ENCODE data around the gene MISP.

The MISP gene

GRCh38 chr19:746208-746819, 4.6 kb upstream of the MISP start:
- no peak for DNase-seq
- TF ChIP-seq GATA1 (IDR thresholded peaks at IDR 0.05; ENCODE audit: low read depth, low read length) (no peak), POLR2A (IDR thresholded peaks at IDR 0.05; ENCODE audit: low read length) (no peak)

- DNase-seq = no peak
- TF ChIP-seq GATA1 (IDR thresholded peaks at IDR 0.05; ENCODE audit: low read depth, low read length) = no peak
- no peak for TF ChIP-seq POLR2A (IDR thresholded peaks at IDR 0.05; ENCODE audit: low read length)
Measured at GRCh38 chr19:746956-747355, 4.0 kb upstream of the MISP start.

- no peak for DNase-seq
- TF ChIP-seq POLR2A (IDR thresholded peaks at IDR 0.05; ENCODE audit: low read length) = no peak
- TF ChIP-seq GATA1 (IDR thresholded peaks at IDR 0.05; ENCODE audit: low read depth, low read length) = no peak
Measured at GRCh38 chr19:747432-748273, 3.3 kb upstream of the MISP start.

- no peak for TF ChIP-seq GATA1 (IDR thresholded peaks at IDR 0.05; ENCODE audit: low read depth, low read length)
- TF ChIP-seq POLR2A (IDR thresholded peaks at IDR 0.05; ENCODE audit: low read length) = no peak
- no peak for DNase-seq
Measured at GRCh38 chr19:748274-748598, 2.7 kb upstream of the MISP start.

GRCh38 chr19:749811-750210, 1.1 kb upstream of the MISP start:
- no peak for TF ChIP-seq GATA1 (IDR thresholded peaks at IDR 0.05; ENCODE audit: low read depth, low read length)
- TF ChIP-seq POLR2A (IDR thresholded peaks at IDR 0.05; ENCODE audit: low read length) = no peak
- no peak for DNase-seq

GRCh38 chr19:751501-752341, 809 bp downstream of the MISP start:
- TF ChIP-seq GATA1 (IDR thresholded peaks at IDR 0.05; ENCODE audit: low read depth, low read length) (no peak), POLR2A (IDR thresholded peaks at IDR 0.05; ENCODE audit: low read length) (no peak)
- DNase-seq = no peak

- no peak for TF ChIP-seq POLR2A (IDR thresholded peaks at IDR 0.05; ENCODE audit: low read length)
- TF ChIP-seq GATA1 (IDR thresholded peaks at IDR 0.05; ENCODE audit: low read depth, low read length) = no peak
- no peak for DNase-seq
Measured at GRCh38 chr19:752652-753517, 2.0 kb downstream of the MISP start.

- no peak for DNase-seq
- TF ChIP-seq POLR2A (IDR thresholded peaks at IDR 0.05; ENCODE audit: low read length) = no peak
- TF ChIP-seq GATA1 (IDR thresholded peaks at IDR 0.05; ENCODE audit: low read depth, low read length) = no peak
Measured at GRCh38 chr19:754530-754929, 3.6 kb downstream of the MISP start.

- TF ChIP-seq GATA1 (IDR thresholded peaks at IDR 0.05; ENCODE audit: low read depth, low read length) = no peak
- no peak for TF ChIP-seq POLR2A (IDR thresholded peaks at IDR 0.05; ENCODE audit: low read length)
- DNase-seq = no peak
Measured at GRCh38 chr19:755063-755462, 4.2 kb downstream of the MISP start.

- DNase-seq = peak; percentile 39 to 56
- TF ChIP-seq GATA1 (IDR thresholded peaks at IDR 0.05; ENCODE audit: low read depth, low read length) (no peak), POLR2A (IDR thresholded peaks at IDR 0.05; ENCODE audit: low read length) (no peak)
Measured at GRCh38 chr19:756236-756635, 5.3 kb downstream of the MISP start.

- no peak for DNase-seq
- TF ChIP-seq GATA1 (IDR thresholded peaks at IDR 0.05; ENCODE audit: low read depth, low read length) (no peak), POLR2A (IDR thresholded peaks at IDR 0.05; ENCODE audit: low read length) (no peak)
Measured at GRCh38 chr19:756821-757688, 6.1 kb downstream of the MISP start.

GRCh38 chr19:757811-758668, 7.1 kb downstream of the MISP start:
- TF ChIP-seq POLR2A (IDR thresholded peaks at IDR 0.05; ENCODE audit: low read length) = no peak
- no peak for TF ChIP-seq GATA1 (IDR thresholded peaks at IDR 0.05; ENCODE audit: low read depth, low read length)
- DNase-seq = no peak

All from erythroblast (primary cell).